Measurements from ENCODE around the gene FMNL3.
A peak's percentile ranks its signal among the peaks of the same experiment; 100 is the strongest.

Gene FMNL3

DNA sequence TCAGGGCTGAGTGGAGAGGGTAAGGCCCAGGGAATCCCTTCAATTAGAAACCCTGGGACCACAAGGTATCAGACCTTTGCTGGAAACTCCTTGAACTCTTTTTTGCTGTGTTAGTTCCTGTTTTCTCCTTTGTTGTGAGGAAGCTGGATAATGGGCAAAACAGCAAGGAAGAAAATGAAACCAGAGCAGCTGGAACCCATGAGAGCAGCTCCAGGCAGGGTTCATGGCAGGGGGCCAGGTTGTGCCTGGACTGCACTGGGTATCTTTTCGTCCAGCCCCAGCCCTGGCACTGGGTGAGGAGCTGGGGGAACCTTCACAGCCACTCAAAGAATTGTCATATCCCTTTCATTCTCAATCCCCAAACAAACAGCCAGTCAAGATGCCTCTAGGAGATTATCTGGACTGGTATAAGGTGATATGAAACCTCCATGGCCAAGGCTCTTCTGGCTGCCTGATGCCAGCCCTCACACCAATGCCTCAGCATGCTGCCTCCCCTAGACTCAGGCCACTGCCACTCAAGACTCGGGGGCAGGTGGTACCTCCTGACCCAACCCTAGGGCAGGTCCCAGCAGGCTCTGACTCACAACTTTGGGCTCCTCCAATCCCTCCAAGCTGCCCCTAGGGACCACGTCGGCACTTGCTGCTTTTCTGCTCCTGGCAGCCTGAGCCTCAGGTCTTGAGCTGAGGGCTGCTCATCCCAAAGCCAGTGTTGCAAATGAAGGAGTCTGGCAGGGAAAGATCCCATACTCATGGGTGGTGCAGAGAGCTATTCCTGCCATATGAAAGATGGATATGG lies 118.3 kb downstream of the FMNL3 start:
- H3K4me3 ChIP-seq (ENCODE audit: low read length), result no peak overlapping the region
- no peak for DNase-seq (ENCODE audit: low read depth)
- TF ChIP-seq, protein P1, sequence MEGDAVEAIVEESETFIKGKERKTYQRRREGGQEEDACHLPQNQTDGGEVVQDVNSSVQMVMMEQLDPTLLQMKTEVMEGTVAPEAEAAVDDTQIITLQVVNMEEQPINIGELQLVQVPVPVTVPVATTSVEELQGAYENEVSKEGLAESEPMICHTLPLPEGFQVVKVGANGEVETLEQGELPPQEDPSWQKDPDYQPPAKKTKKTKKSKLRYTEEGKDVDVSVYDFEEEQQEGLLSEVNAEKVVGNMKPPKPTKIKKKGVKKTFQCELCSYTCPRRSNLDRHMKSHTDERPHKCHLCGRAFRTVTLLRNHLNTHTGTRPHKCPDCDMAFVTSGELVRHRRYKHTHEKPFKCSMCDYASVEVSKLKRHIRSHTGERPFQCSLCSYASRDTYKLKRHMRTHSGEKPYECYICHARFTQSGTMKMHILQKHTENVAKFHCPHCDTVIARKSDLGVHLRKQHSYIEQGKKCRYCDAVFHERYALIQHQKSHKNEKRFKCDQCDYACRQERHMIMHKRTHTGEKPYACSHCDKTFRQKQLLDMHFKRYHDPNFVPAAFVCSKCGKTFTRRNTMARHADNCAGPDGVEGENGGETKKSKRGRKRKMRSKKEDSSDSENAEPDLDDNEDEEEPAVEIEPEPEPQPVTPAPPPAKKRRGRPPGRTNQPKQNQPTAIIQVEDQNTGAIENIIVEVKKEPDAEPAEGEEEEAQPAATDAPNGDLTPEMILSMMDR (conservative IDR thresholded peaks at IDR 0.05; ENCODE audit: low read depth, low read length), result no peak

DNA sequence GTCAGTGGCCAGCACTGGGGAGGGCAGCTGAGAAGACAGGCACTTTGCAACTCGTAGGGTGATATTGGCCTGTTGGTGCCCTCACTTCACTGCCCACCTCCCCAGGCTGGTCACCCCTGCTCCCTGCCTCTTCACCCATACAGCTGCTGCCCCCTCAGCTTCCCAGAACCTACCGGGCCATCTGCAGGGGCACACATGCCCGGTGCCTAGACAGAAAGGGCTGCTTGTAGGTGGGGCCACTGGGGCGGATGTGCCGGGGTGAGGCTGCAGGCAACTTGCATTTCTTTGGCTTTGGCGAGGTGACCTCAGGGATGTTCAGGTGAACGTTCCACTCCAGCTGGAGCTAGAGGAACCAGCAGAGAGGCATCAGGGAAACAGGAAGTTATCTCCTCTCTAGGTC lies 118.9 kb downstream of the FMNL3 start:
- TF ChIP-seq, protein P1 (conservative IDR thresholded peaks at IDR 0.05; ENCODE audit: low read depth, low read length), result no peak
- no peak overlapping the region for H3K4me3 ChIP-seq (ENCODE audit: low read length)
- no peak for DNase-seq (ENCODE audit: low read depth)

DNA sequence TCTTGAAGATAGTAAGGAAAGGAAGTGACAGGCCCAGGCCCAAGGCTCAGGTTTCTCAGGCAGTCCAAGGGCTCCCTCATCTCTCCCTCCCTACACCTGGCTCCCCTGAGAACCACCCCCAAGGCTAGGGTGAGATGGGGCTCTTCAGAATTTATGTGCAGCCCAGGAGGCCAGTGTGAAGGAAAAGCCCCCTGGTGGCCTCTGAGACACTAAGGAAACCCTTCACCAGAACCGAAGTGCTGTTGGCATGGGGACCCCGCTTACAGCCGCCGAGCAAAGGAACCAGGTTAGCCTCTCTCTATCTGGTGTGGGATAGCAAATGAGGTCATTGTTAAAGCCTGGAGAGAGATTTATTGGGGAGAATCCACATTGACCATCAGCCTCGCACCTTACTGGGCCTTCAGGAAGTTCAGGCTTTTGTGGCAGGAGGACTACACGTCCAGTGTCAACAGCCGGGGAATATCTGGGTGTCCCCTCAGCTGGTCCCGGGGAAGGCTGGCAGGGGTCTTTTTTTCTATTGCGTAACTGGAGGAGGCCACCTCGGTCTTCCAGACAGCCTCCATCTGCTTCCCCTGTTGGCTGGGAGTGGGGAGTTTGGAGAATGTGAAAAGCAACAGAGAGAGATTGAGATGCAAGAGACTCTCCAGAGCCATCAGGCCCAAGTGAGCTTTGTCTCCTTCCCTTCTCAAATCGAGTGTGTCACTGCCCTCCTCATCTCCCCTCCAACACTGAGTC lies 119.9 kb downstream of the FMNL3 start:
- DNase-seq (ENCODE audit: low read depth), result no peak
- TF ChIP-seq, protein P1 (conservative IDR thresholded peaks at IDR 0.05; ENCODE audit: low read depth, low read length), result peak; percentile 10
- no peak overlapping the region for H3K4me3 ChIP-seq (ENCODE audit: low read length)
